ENCODE measurements around the gene SPO11. TPM values are rescaled to one million over a fixed set of nuclear protein-coding genes. Genes with fewer than 3 reads are reported as not detected.

The SPO11 gene
- total RNA-seq, 1 donor from 2014 or later: not detected

DNA sequence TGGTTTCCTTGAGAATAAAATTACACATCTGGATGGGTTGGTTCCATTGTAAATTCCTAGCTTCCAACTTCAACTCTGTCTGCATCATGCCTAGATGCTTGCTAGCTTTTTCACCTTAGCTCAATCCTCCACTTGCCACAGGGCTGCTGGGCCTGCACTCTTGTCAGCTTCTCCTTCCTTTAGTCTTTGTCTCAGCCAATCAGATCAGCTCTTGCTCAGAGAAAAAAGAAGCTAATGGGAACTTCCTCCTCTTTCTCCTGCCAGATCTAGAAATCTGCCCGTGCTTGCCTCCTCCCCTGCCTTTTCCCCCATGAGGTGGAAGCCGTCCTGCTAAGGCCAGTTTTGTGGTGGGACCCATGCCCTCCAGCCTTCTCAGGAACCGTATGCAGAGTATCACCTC, 40.0 kb downstream of the SPO11 start:
- H3K36me3 ChIP-seq: peaks cover 18% of the 10 kb centered on the region
- no peak overlapping the region for H3K4me3 ChIP-seq

DNA sequence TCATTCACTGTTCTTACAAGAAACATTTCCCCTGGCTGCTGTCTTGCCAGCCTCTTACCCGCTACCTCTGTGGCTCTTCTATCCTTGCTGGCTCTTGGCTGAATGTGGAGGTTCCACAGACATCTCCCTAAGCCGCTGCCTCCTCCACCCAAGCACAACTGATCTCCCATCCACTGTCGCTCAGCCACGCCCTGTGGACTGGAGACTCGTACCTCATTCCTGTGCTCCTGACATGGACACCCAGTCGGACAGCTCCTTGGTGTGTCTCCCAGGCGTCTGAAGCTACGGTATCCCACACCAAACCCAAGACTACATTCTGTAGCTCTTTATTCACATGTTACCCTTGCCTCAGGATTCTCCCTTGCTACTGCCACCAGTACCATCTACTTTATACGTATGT, 40.7 kb downstream of the SPO11 start:
- Histone ChIP-seq H3K4me2 (no peak overlapping the region), H2AFZ (replicated peaks) (no peak overlapping the region), H3K4me1 (no peaks in the 10 kb centered on the region), H3K36me3 (peaks cover 12% of the 10 kb centered on the region), H3K9ac (no peak overlapping the region), H3K27ac (no peak overlapping the region), H3K27me3 (no peaks in the 10 kb centered on the region), H3F3A (ENCODE audit: low read depth) (no peaks in the 10 kb centered on the region), H3K9me3 (ENCODE audit: low read depth) (no peaks in the 10 kb centered on the region), H3K79me2 (ENCODE audit: low read depth) (no peaks in the 10 kb centered on the region), H4K20me1 (ENCODE audit: low read depth) (peaks cover 12% of the 10 kb centered on the region), H3K4me3 (no peak overlapping the region)
- DNase-seq (ENCODE audit: low spot score): no peak
- H3K4me1 Mint-ChIP-seq: no peaks in the 10 kb centered on the region
- H3K4me3 Mint-ChIP-seq: no peak overlapping the region
- H3K27ac Mint-ChIP-seq: no peak overlapping the region
- no peaks in the 10 kb centered on the region for H3K27me3 Mint-ChIP-seq (ENCODE audit: insufficient read depth, low read depth)
- TF ChIP-seq, protein P1, sequence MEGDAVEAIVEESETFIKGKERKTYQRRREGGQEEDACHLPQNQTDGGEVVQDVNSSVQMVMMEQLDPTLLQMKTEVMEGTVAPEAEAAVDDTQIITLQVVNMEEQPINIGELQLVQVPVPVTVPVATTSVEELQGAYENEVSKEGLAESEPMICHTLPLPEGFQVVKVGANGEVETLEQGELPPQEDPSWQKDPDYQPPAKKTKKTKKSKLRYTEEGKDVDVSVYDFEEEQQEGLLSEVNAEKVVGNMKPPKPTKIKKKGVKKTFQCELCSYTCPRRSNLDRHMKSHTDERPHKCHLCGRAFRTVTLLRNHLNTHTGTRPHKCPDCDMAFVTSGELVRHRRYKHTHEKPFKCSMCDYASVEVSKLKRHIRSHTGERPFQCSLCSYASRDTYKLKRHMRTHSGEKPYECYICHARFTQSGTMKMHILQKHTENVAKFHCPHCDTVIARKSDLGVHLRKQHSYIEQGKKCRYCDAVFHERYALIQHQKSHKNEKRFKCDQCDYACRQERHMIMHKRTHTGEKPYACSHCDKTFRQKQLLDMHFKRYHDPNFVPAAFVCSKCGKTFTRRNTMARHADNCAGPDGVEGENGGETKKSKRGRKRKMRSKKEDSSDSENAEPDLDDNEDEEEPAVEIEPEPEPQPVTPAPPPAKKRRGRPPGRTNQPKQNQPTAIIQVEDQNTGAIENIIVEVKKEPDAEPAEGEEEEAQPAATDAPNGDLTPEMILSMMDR (IDR thresholded peaks at IDR 0.05): no peak
- no peak for TF ChIP-seq EZH2phosphoT487 (IDR thresholded peaks at IDR 0.05)
- no peak for TF ChIP-seq EZH2 (IDR thresholded peaks at IDR 0.05)
- H3K9me3 Mint-ChIP-seq: no peaks in the 10 kb centered on the region
- H3K36me3 Mint-ChIP-seq: peaks cover 57% of the 10 kb centered on the region

More for the DNA sequence above, 40.0 kb downstream of the SPO11 start:
- no peaks in the 10 kb centered on the region for H3K4me1 Mint-ChIP-seq
- no peaks in the 10 kb centered on the region for H3K79me2 ChIP-seq (ENCODE audit: low read depth)
- H2AFZ ChIP-seq (replicated peaks): no peak overlapping the region
- peaks cover 12% of the 10 kb centered on the region for H4K20me1 ChIP-seq (ENCODE audit: low read depth)
- no peak for DNase-seq (ENCODE audit: low spot score)
- no peak overlapping the region for H3K9ac ChIP-seq
- no peaks in the 10 kb centered on the region for H3K27me3 ChIP-seq
- H3K27me3 Mint-ChIP-seq (ENCODE audit: insufficient read depth, low read depth): no peaks in the 10 kb centered on the region
- H3K4me3 Mint-ChIP-seq: no peak overlapping the region
- H3K27ac ChIP-seq: no peak overlapping the region
- H3K27ac Mint-ChIP-seq: no peak overlapping the region
- no peak for TF ChIP-seq EZH2phosphoT487 (IDR thresholded peaks at IDR 0.05)
- TF ChIP-seq, protein P1 (IDR thresholded peaks at IDR 0.05): no peak
- no peak for TF ChIP-seq EZH2 (IDR thresholded peaks at IDR 0.05)
- no peak overlapping the region for H3K4me2 ChIP-seq
- H3K4me1 ChIP-seq: no peaks in the 10 kb centered on the region
- no peaks in the 10 kb centered on the region for H3F3A ChIP-seq (ENCODE audit: low read depth)
- H3K36me3 Mint-ChIP-seq: peaks cover 53% of the 10 kb centered on the region
- no peaks in the 10 kb centered on the region for H3K9me3 Mint-ChIP-seq
- no peaks in the 10 kb centered on the region for H3K9me3 ChIP-seq (ENCODE audit: low read depth)

DNA sequence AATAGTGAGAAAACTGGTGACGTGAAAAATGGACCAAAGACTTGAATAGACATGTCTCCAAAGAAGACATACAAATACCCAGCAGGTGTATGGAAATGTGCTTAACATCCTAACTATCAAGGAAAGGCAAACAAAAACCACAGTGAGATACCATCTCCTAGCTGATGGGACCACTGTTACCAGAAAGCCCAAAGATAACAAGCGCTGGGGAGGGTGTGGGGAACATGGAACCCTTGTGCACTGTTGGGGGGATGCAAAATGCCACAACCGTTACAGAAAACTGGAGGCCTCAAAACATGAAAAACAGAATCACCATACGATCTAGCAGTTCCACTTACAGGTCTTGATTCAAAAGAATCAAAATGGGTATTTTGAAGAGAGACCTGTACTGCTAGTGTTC, 41.8 kb downstream of the SPO11 start:
- no peaks in the 10 kb centered on the region for H3K79me2 ChIP-seq (ENCODE audit: low read depth)
- H3K9ac ChIP-seq: no peak overlapping the region
- peaks cover 16% of the 10 kb centered on the region for H4K20me1 ChIP-seq (ENCODE audit: low read depth)
- H3K27me3 Mint-ChIP-seq (ENCODE audit: insufficient read depth, low read depth): no peaks in the 10 kb centered on the region
- H3F3A ChIP-seq (ENCODE audit: low read depth): no peaks in the 10 kb centered on the region
- no peaks in the 10 kb centered on the region for H3K27me3 ChIP-seq
- H3K4me1 Mint-ChIP-seq: no peaks in the 10 kb centered on the region
- no peaks in the 10 kb centered on the region for H3K9me3 Mint-ChIP-seq
- H3K36me3 ChIP-seq: peaks cover 6% of the 10 kb centered on the region
- no peak for DNase-seq (ENCODE audit: low spot score)
- no peak overlapping the region for H3K27ac Mint-ChIP-seq
- H3K4me1 ChIP-seq: no peaks in the 10 kb centered on the region
- TF ChIP-seq, protein P1 (IDR thresholded peaks at IDR 0.05): no peak
- no peak for TF ChIP-seq EZH2 (IDR thresholded peaks at IDR 0.05)
- no peak for TF ChIP-seq EZH2phosphoT487 (IDR thresholded peaks at IDR 0.05)
- H3K27ac ChIP-seq: no peak overlapping the region
- no peak overlapping the region for H2AFZ ChIP-seq (replicated peaks)
- peaks cover 56% of the 10 kb centered on the region for H3K36me3 Mint-ChIP-seq
- no peaks in the 10 kb centered on the region for H3K9me3 ChIP-seq (ENCODE audit: low read depth)
- no peak overlapping the region for H3K4me3 Mint-ChIP-seq
- no peak overlapping the region for H3K4me3 ChIP-seq
- no peak overlapping the region for H3K4me2 ChIP-seq
